ENCODE results near the gene TM2D3.

- no peak for TF ChIP-seq POLR2A (IDR thresholded peaks at IDR 0.05)
- no peak for TF ChIP-seq CTCF (IDR thresholded peaks at IDR 0.05)
- TF ChIP-seq EP300 (IDR thresholded peaks at IDR 0.05), result no peak
These were observed 32.6 kb downstream of the TM2D3 start for GRCh38 chr15:101619615-101619865.

Measured in ovary (tissue), 3 donors.